SU-DHL-6 (cell line): ENCODE measurements around the gene URB2.

Experiments
- H2AFZ ChIP-seq: fragments of 200-600 bp; sonication (generic); 2 replicates; pipeline ENCODE4 v1.6.1; 2014; ENCODE audit warnings: low read depth, mild to moderate bottlenecking, moderate library complexity, mixed read lengths, antibody characterized with exemption, low read length; ENCODE audit not compliant: severe bottlenecking
- H3F3A ChIP-seq: fragments of 200-600 bp; shearing (Covaris generic); 2 replicates; pipeline ENCODE4 v1.6.0; 2016; ENCODE audit warnings: antibody characterized with exemption, mild to moderate bottlenecking; ENCODE audit not compliant: insufficient read depth
- H3K27ac ChIP-seq: fragments of 200-600 bp; sonication (generic); 2 replicates; pipeline ENCODE4 v1.5.1; 2016; ENCODE audit warnings: low read depth, mild to moderate bottlenecking, low read length, moderate library complexity, mixed read lengths
- H3K27me3 ChIP-seq: fragments of 200-600 bp; sonication (generic), shearing (Covaris generic); 2 replicates; pipeline ENCODE4 v1.6.0; 2014; ENCODE audit warnings: mild to moderate bottlenecking, low read length
- H3K36me3 ChIP-seq: fragments of 200-600 bp; sonication (generic); 2 replicates; pipeline ENCODE4 v1.6.1; 2014; ENCODE audit warnings: mild to moderate bottlenecking, low read length, mixed read lengths
- H3K4me2 ChIP-seq: fragments of 300-600, 200-600 bp; shearing (Covaris generic), sonication (generic); 2 replicates; pipeline ENCODE4 v1.6.0; 2014; ENCODE audit warnings: low read length, low read depth, mild to moderate bottlenecking; ENCODE audit not compliant: poor library complexity, severe bottlenecking
- H3K4me3 ChIP-seq: fragments of 200-600 bp; sonication (generic); 2 replicates; pipeline ENCODE4 v1.5.1; 2014; ENCODE audit warnings: antibody characterized with exemption, low read length, mild to moderate bottlenecking, mixed read lengths; ENCODE audit not compliant: insufficient read depth, poor library complexity, severe bottlenecking
- H3K79me2 ChIP-seq: fragments of 200-600 bp; sonication (generic); 2 replicates; pipeline ENCODE4 v1.6.1; 2014; ENCODE audit warnings: mild to moderate bottlenecking, low read length, moderate library complexity; ENCODE audit not compliant: insufficient read depth
- H3K9ac ChIP-seq: fragments of 200-600 bp; sonication (generic); 2 replicates; pipeline ENCODE4 v1.7.0; 2014; ENCODE audit warnings: mild to moderate bottlenecking, low read length
- H3K9me2 ChIP-seq: fragments of 200-600 bp; sonication (generic); replicated peaks from 2 replicates; pipeline ENCODE4 v1.6.1; 2014; ENCODE audit warnings: low read length; ENCODE audit not compliant: insufficient read depth
- H3K9me3 ChIP-seq: fragments of 200-600 bp; sonication (generic); 2 replicates; pipeline ENCODE4 v1.6.1; 2014; ENCODE audit warnings: low read length, mixed read lengths; ENCODE audit not compliant: insufficient read depth
- H4K20me1 ChIP-seq: fragments of 200-600 bp; sonication (generic); 2 replicates; pipeline ENCODE4 v1.6.1; 2014; ENCODE audit warnings: low read depth, mild to moderate bottlenecking, antibody characterized with exemption, low read length, moderate library complexity, mixed read lengths
- EZH2phosphoT487 ChIP-seq: fragments of 200-600 bp; sonication (generic), shearing (Covaris generic); conservative IDR thresholded peaks from 2 replicates; pipeline ENCODE4 v1.6.1; 2018; ENCODE audit warnings: mild to moderate bottlenecking, antibody characterized with exemption, low read length, moderate library complexity, mixed read lengths
- TF ChIP-seq, protein P1 (sequence below): fragments of 200-600 bp; sonication (generic); IDR thresholded peaks from one replicate; pipeline ENCODE4 v1.5.1; 2017; ENCODE audit warnings: antibody characterized with exemption, mild to moderate bottlenecking, low read length, moderate library complexity; ENCODE audit not compliant: insufficient read depth, poor library complexity, severe bottlenecking

The URB2 gene

DNA sequence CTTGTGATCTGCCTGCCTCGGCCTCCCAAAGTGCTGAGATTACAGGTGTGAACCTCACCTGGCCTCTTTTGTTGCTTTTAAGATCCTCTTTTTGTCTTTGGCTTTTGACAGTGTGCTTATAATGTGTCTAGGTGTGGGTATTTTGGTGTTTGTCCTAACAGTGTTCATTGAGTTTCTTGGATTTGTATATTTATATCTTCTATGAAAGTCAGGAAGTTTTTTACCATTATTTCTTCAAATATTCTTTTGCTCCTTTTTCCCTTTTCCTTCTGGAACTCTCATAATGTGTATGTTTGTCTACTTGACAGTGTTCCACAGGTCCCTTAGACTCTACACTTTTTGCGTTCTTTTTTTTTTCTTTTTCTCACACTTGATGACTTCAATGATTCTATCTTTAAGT, 59.1 kb downstream of the URB2 start:
- TF ChIP-seq EZH2phosphoT487 = no peak
- TF ChIP-seq, protein P1, sequence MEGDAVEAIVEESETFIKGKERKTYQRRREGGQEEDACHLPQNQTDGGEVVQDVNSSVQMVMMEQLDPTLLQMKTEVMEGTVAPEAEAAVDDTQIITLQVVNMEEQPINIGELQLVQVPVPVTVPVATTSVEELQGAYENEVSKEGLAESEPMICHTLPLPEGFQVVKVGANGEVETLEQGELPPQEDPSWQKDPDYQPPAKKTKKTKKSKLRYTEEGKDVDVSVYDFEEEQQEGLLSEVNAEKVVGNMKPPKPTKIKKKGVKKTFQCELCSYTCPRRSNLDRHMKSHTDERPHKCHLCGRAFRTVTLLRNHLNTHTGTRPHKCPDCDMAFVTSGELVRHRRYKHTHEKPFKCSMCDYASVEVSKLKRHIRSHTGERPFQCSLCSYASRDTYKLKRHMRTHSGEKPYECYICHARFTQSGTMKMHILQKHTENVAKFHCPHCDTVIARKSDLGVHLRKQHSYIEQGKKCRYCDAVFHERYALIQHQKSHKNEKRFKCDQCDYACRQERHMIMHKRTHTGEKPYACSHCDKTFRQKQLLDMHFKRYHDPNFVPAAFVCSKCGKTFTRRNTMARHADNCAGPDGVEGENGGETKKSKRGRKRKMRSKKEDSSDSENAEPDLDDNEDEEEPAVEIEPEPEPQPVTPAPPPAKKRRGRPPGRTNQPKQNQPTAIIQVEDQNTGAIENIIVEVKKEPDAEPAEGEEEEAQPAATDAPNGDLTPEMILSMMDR = no peak
- H3K9me2 ChIP-seq = no peaks in the 10 kb centered on the region
- H3K79me2 ChIP-seq = no peaks in the 10 kb centered on the region
- H3K4me2 ChIP-seq = no peak overlapping the region
- no peaks in the 10 kb centered on the region for H3K27me3 ChIP-seq
- H3K9ac ChIP-seq = no peak overlapping the region
- H3K36me3 ChIP-seq = no peaks in the 10 kb centered on the region
- H2AFZ ChIP-seq = no peak overlapping the region
- H4K20me1 ChIP-seq = no peaks in the 10 kb centered on the region
- no peaks in the 10 kb centered on the region for H3F3A ChIP-seq
- H3K27ac ChIP-seq = no peak overlapping the region
- H3K9me3 ChIP-seq = no peaks in the 10 kb centered on the region
- no peak overlapping the region for H3K4me3 ChIP-seq

DNA sequence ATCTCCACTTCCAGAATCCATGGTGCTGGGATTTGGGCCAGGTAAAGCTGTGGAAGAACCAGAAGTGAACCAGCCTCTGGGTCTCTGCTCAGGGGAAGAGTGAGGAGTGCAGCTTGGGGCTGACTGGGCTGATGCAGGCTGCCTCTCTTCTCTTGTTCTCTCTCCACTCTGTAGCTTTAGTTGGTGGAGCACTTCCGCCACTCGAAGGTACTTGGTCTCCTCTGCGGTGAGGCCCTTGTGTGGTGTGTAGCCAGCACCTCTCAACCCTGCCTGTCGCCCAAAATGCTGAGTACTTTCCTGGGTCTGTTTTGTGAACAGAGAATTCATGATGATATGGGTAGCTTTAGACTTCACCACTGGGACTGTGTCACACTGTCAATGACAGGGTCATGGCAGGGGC, 63.2 kb downstream of the URB2 start:
- Histone ChIP-seq H3K27me3 (no peaks in the 10 kb centered on the region), H2AFZ (no peak overlapping the region), H3K27ac (no peak overlapping the region), H3K79me2 (no peaks in the 10 kb centered on the region), H3K36me3 (no peaks in the 10 kb centered on the region), H3K9me2 (no peaks in the 10 kb centered on the region), H3K4me2 (no peak overlapping the region), H3K9me3 (no peaks in the 10 kb centered on the region), H3F3A (no peaks in the 10 kb centered on the region), H3K9ac (no peak overlapping the region), H3K4me3 (no peak overlapping the region), H4K20me1 (no peaks in the 10 kb centered on the region)
- TF ChIP-seq, protein P1 = no peak
- no peak for TF ChIP-seq EZH2phosphoT487

DNA sequence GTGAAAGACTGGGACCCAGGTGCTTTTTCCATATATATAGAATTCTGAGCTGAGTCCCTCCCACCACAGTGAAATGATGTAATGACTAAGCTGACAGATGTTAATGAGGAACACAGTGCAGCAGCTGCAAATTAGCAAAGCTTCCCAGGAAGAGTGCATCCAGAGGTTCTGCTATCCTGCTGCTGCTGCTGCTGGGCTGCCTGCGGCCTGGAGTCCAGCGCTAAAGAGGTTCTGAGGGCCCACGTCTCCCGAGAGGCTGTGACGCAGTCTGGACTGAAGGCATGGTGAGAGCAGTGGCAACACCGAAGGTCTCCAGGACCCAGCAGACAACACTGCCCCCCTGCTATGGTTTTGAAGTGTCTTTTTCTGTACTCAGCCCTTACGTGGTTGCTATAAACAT, 63.9 kb downstream of the URB2 start:
- Histone ChIP-seq H3K9ac (no peak overlapping the region), H3K27me3 (no peaks in the 10 kb centered on the region), H3K4me3 (no peak overlapping the region), H3F3A (no peaks in the 10 kb centered on the region), H3K9me3 (no peaks in the 10 kb centered on the region), H3K9me2 (no peaks in the 10 kb centered on the region), H3K79me2 (no peaks in the 10 kb centered on the region), H3K4me2 (no peak overlapping the region), H2AFZ (no peak overlapping the region), H3K36me3 (no peaks in the 10 kb centered on the region), H4K20me1 (no peaks in the 10 kb centered on the region), H3K27ac (no peak overlapping the region)
- TF ChIP-seq, protein P1 = no peak
- TF ChIP-seq EZH2phosphoT487 = no peak

DNA sequence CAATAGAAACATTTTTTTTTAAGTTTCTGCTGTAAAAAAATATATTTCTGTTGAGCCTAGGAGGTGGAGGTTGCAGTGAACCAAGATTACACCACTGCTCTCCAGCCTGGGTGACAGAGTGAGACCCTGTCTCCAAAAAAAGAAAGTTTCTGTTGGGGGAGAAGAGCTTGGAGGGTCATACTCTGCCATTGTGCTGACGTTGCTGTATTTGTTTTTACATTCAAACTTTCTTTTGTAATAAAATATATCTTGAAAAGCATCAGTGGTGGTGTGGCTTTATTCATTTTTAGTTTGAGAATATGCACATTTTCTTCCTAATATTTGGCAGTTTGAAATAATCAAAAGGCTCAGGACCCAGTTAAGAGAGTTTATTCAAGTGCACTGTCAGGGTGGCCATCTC, 64.6 kb downstream of the URB2 start:
- Histone ChIP-seq H3K79me2 (no peaks in the 10 kb centered on the region), H4K20me1 (no peaks in the 10 kb centered on the region), H2AFZ (no peak overlapping the region), H3F3A (no peaks in the 10 kb centered on the region), H3K9me3 (no peaks in the 10 kb centered on the region), H3K4me3 (no peak overlapping the region), H3K36me3 (no peaks in the 10 kb centered on the region), H3K27ac (no peak overlapping the region), H3K9me2 (no peaks in the 10 kb centered on the region), H3K9ac (no peak overlapping the region), H3K4me2 (no peak overlapping the region), H3K27me3 (no peaks in the 10 kb centered on the region)
- TF ChIP-seq, protein P1 = no peak
